ENCODE results near the gene B3GAT1. TPM values are rescaled to one million over a fixed set of nuclear protein-coding genes. Genes with fewer than 3 reads are reported as not detected.

B3GAT1 gene
- polyA plus RNA-seq, 1 of the 3 experiments (the other 2 are of a cell fraction), result 0.15 TPM

DNA sequence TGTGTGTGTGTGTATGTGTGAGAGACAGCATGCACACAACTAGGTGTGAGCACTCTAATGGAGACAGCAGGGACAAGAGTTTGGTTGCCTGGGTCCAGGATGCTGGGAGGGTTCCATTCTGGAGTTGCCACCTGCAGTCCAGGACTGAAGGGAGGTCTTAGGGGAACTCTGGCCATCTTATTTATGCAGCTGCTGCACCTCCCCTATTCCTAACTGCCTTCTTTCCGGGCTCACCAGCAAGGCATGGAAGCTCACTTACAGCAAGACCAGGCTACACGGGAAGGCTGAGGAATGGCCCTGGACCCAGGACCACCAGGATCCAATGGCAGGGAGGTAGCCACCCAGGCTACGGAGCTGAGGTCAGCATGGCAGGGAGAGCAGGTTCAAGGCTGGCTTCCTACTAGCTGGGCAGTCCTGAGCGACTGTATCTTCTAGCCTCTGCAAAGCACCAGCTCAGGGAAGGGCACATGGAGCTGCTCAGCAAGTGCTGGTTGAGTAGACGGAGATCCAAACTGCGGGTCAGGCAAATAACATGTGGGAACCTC, 42.2 kb upstream of the B3GAT1 start:
- Histone ChIP-seq H3K27me3 (ENCODE audit: insufficient read depth) (no peaks in the 10 kb centered on the region), H4K20me1 (ENCODE audit: insufficient read depth) (no peaks in the 10 kb centered on the region), H3K4me1 (ENCODE audit: control insufficient read depth in 1 of 2, insufficient read depth in 2 of 2, low read depth in 1 of 2, low read length in 1 of 2) (peaks cover 0 to 4% of the 10 kb centered on the region in 2 experiments; a peak in 1 of 4 replicates), H3K9me2 (no peaks in the 10 kb centered on the region), H2AFZ (ENCODE audit: low read depth) (no peak overlapping the region), H3K9me3 (no peaks in the 10 kb centered on the region), H3F3A (replicated peaks; ENCODE audit: insufficient read depth) (no peaks in the 10 kb centered on the region), H3K9ac (no peak overlapping the region), H3K4me3 (ENCODE audit: low read depth in 2 of 2, low read length in 1 of 2) (no peak overlapping the region), H3K27ac (ENCODE audit: low read depth in 2 of 2, low read length in 1 of 2) (no peak overlapping the region), H3K4me2 (no peak overlapping the region), H3K36me3 (replicated peaks in 1 of 2; ENCODE audit: control insufficient read depth in 1 of 2, insufficient read depth in 2 of 2, low read length in 1 of 2) (no peaks in the 10 kb centered on the region), H3K79me2 (ENCODE audit: insufficient read depth) (no peaks in the 10 kb centered on the region)
- 28% methylated on average over 3 of the region's 6 CpGs for WGBS (ENCODE audit: low lambda C conversion rate)
- CTCF ChIA-PET, result interaction anchor here (1.0 kb wide), 1 partner anchor 94 kb away, joined by 3 read pairs; no protein-coding TSS in a partner anchor
- no peak for DNase-seq
- TF ChIP-seq ELF1 (IDR thresholded peaks at IDR 0.05), result no peak
- TF ChIP-seq NRF1 (IDR thresholded peaks at IDR 0.05; ENCODE audit: low read depth, low read length), result no peak
- TF ChIP-seq FOXJ3 (CRISPR knock-in tag; IDR thresholded peaks at IDR 0.05), result no peak
- no peak for TF ChIP-seq ZBTB33 (IDR thresholded peaks at IDR 0.05; ENCODE audit: borderline replicate concordance, low read depth)
- no peak for TF ChIP-seq RAD21 (IDR thresholded peaks at IDR 0.05; ENCODE audit: low read length)
- no peak for TF ChIP-seq TEAD4 (IDR thresholded peaks at IDR 0.05; ENCODE audit: borderline replicate concordance, insufficient read depth)
- TF ChIP-seq, protein P1, sequence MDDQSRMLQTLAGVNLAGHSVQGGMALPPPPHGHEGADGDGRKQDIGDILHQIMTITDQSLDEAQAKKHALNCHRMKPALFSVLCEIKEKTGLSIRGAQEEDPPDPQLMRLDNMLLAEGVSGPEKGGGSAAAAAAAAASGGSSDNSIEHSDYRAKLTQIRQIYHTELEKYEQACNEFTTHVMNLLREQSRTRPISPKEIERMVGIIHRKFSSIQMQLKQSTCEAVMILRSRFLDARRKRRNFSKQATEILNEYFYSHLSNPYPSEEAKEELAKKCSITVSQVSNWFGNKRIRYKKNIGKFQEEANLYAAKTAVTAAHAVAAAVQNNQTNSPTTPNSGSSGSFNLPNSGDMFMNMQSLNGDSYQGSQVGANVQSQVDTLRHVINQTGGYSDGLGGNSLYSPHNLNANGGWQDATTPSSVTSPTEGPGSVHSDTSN (IDR thresholded peaks at IDR 0.05), result no peak
- no peak for TF ChIP-seq EZH2phosphoT487 (IDR thresholded peaks at IDR 0.05; ENCODE audit: borderline replicate concordance, low read depth)
- no peak for TF ChIP-seq JUND (IDR thresholded peaks at IDR 0.05)
- no peak for TF ChIP-seq REST (IDR thresholded peaks at IDR 0.05; ENCODE audit: low read depth, low read length)
- TF ChIP-seq TCF12 (IDR thresholded peaks at IDR 0.05), result no peak
- TF ChIP-seq POLR2AphosphoS5 (IDR thresholded peaks at IDR 0.05; ENCODE audit: low read depth, low read length), result no peak
- TF ChIP-seq RCOR1 (IDR thresholded peaks at IDR 0.05; ENCODE audit: low read length), result no peak
- no peak for TF ChIP-seq MAX (IDR thresholded peaks at IDR 0.05; ENCODE audit: low read depth)
- TF ChIP-seq NFIC (IDR thresholded peaks at IDR 0.05; ENCODE audit: borderline replicate concordance), result no peak
- no peak for TF ChIP-seq FOXM1 (IDR thresholded peaks at IDR 0.05; ENCODE audit: low read depth)
- TF ChIP-seq MXI1 (IDR thresholded peaks at IDR 0.05; ENCODE audit: low read depth, low read length), result no peak
- TF ChIP-seq CTCF (IDR thresholded peaks at IDR 0.05), result no peak
- TF ChIP-seq USF2 (IDR thresholded peaks at IDR 0.05; ENCODE audit: borderline replicate concordance, low read depth, low read length), result no peak
- TF ChIP-seq RXRA (IDR thresholded peaks at IDR 0.05; ENCODE audit: borderline replicate concordance, low read depth), result no peak
- POLR2A ChIA-PET, result no interaction called here

Measured in SK-N-SH (cell line).